Stomach (tissue), 9 donors: ENCODE results near the gene ABCA13. TPM values are rescaled to one million over a fixed set of nuclear protein-coding genes. Genes with fewer than 3 reads are reported as not detected.

Source experiments
- DNase-seq, 2 donors: peaks; one replicate each; pipeline versions ENCODE4 v3.0.0 to v3.0.0-alpha.2; 2013 to 2019
- H3K27ac ChIP-seq, 5 donors: fragments of 200-600 bp in 4 of 5; sonication (generic) in 4 of 5; one replicate each; pipeline ENCODE4 v1.5.1; 2013 to 2019; ENCODE audit warnings: mild to moderate bottlenecking in 1 of 5, moderate library complexity in 1 of 5
- H3K27me3 ChIP-seq, 3 donors: fragments of 200-600 bp; sonication (generic); one replicate each; pipeline ENCODE4 v1.5.1; 2017 to 2019; ENCODE audit warnings: mixed run types in 1 of 3
- H3K36me3 ChIP-seq, 4 donors: fragments of 200-600 bp; sonication (generic); 1 replicate in 3 of 4; 2 replicates in 1 of 4; pipeline ENCODE4 v1.5.1; 2016 to 2019
- H3K4me1 ChIP-seq, 4 donors: fragments of 200-600 bp; sonication (generic); one replicate each; pipeline ENCODE4 v1.5.1; 2016 to 2019
- H3K4me3 ChIP-seq, 4 donors: fragments of 200-600 bp; sonication (generic) in 3 of 4; one replicate each; pipeline ENCODE4 v1.5.1; 2016 to 2019; ENCODE audit warnings: mild to moderate bottlenecking in 1 of 4
- H3K9me3 ChIP-seq, 4 donors: fragments of 200-600 bp; sonication (generic); one replicate each; pipeline ENCODE4 v1.5.1; 2016 to 2019
- CTCF ChIP-seq, 7 experiments: fragments of 450-650 bp in 4 of 7; fragments of 200-600 bp in 3 of 7; sonication (generic) in 3 of 7; IDR thresholded peaks; one replicate each; pipeline ENCODE4 v1.5.1; 2016 to 2019; ENCODE audit warnings: antibody characterized with exemption in 7 of 7, control low read depth in 2 of 7, mild to moderate bottlenecking in 1 of 7
- EP300 ChIP-seq: sonication (generic); formaldehyde crosslinking; IDR thresholded peaks from one replicate; pipeline ENCODE4 v1.6.1; 2017; ENCODE audit warnings: antibody characterized with exemption
- POLR2A ChIP-seq, 4 donors: fragments of 450-650 bp; IDR thresholded peaks; one replicate each; pipeline ENCODE4 v1.6.1; 2016; ENCODE audit warnings: antibody characterized with exemption in 4 of 4, control low read depth in 2 of 4, mild to moderate bottlenecking in 1 of 4, moderate library complexity in 1 of 4
- POLR2AphosphoS5 ChIP-seq, 3 donors: sonication (generic); formaldehyde crosslinking; IDR thresholded peaks; one replicate each; pipeline ENCODE4 v1.6.1; 2016; ENCODE audit warnings: antibody characterized with exemption in 3 of 3
- WGBS, 5 donors: extraction: QIAGEN DNeasy Blood & Tissue Kit in 3 of 5; methylation state at CpG; one replicate each; pipeline versions ENCODE4 v1.1.5 to v1.1.7; 2013 to 2018; 5-methylcytosine and 5-hydroxymethylcytosine counted together
- intact Hi-C: fragments of 100-400 bp; cut with DNase I; formaldehyde crosslinking; loops from one replicate; pipeline ENCODE4 v1.15.1; 2023; ENCODE audit warnings: low total_unique reads
- polyA plus RNA-seq, 3 donors: library from polyadenylated mRNA; stranded (reverse); fragments of 200-250 nt; gene quantifications; one replicate each; pipeline ENCODE4 v1.2.3, GENCODE V29; 2013
- total RNA-seq, 5 donors: library from RNA; depleted of rRNA; stranded (reverse); fragments of >200 nt; gene quantifications; one replicate each; pipeline versions ENCODE4 v1.1.0 to v1.2.3, GENCODE V29; 2014 to 2016
- donor health status: healthy with polysubstance abuse.
- donor health status: Bipolar disorder and iron deficiency.
- donor health status: healthy.

Gene ABCA13
- total and polyA plus RNA-seq, 8 donors, result under 0.01 to 0.92 (median 0.50) TPM; not detected in 5

GRCh38 chr7:48421357-48421756 is 250.1 kb downstream of the ABCA13 start:
- Histone ChIP-seq H3K9me3 (no peaks in the 10 kb centered on the region), H3K4me3 (no peak overlapping the region), H3K27ac (no peak overlapping the region), H3K4me1 (no peaks in the 10 kb centered on the region), H3K27me3 (no peaks in the 10 kb centered on the region), H3K36me3 (no peaks in the 10 kb centered on the region)
- intact Hi-C loops, result no loop called here
- TF ChIP-seq CTCF (IDR thresholded peaks at IDR 0.05), result no peak
- no peak for TF ChIP-seq POLR2AphosphoS5 (IDR thresholded peaks at IDR 0.05)
- no peak for TF ChIP-seq POLR2A (IDR thresholded peaks at IDR 0.05)
- no peak for TF ChIP-seq EP300
- no peak for DNase-seq
- WGBS, 5 donors, result 90 to 100% (median 94%) methylated on average over 1 of the region's 1 CpG

GRCh38 chr7:48424731-48425130 is 253.5 kb downstream of the ABCA13 start:
- 27 to 61% (median 53%) methylated on average over 3 of the region's 3 CpGs for WGBS, 5 donors
- no peaks in the 10 kb centered on the region for H3K9me3 ChIP-seq
- intact Hi-C loops, result no loop called here
- H3K4me3 ChIP-seq, result no peak overlapping the region
- no peaks in the 10 kb centered on the region for H3K4me1 ChIP-seq
- TF ChIP-seq CTCF (IDR thresholded peaks at IDR 0.05) (no peak), POLR2AphosphoS5 (IDR thresholded peaks at IDR 0.05) (no peak), EP300 (no peak), POLR2A (IDR thresholded peaks at IDR 0.05) (no peak)
- no peak overlapping the region for H3K27ac ChIP-seq
- H3K27me3 ChIP-seq, result no peaks in the 10 kb centered on the region
- no peaks in the 10 kb centered on the region for H3K36me3 ChIP-seq
- DNase-seq, result peak in 1 of 2 donors; percentile 21

- Histone ChIP-seq H3K36me3 (no peaks in the 10 kb centered on the region), H3K4me3 (no peak overlapping the region), H3K4me1 (no peaks in the 10 kb centered on the region), H3K9me3 (no peaks in the 10 kb centered on the region), H3K27me3 (no peaks in the 10 kb centered on the region), H3K27ac (no peak overlapping the region)
- WGBS, 5 donors, result 63 to 82% (median 78%) methylated on average over 6 of the region's 6 CpGs
- DNase-seq, result no peak
- intact Hi-C loops, result no loop called here
- TF ChIP-seq CTCF (IDR thresholded peaks at IDR 0.05) (no peak), POLR2AphosphoS5 (IDR thresholded peaks at IDR 0.05) (no peak), POLR2A (IDR thresholded peaks at IDR 0.05) (no peak), EP300 (no peak)
These were observed 255.2 kb downstream of the ABCA13 start for GRCh38 chr7:48426331-48426965.

- Histone ChIP-seq H3K4me1 (no peaks in the 10 kb centered on the region), H3K4me3 (no peak overlapping the region), H3K27ac (no peak overlapping the region), H3K36me3 (no peaks in the 10 kb centered on the region), H3K27me3 (no peaks in the 10 kb centered on the region), H3K9me3 (no peaks in the 10 kb centered on the region)
- 59 to 73% (median 68%) methylated on average over 5 of the region's 5 CpGs for WGBS, 5 donors
- intact Hi-C loops, result no loop called here
- no peak for TF ChIP-seq POLR2AphosphoS5 (IDR thresholded peaks at IDR 0.05)
- TF ChIP-seq EP300, result no peak
- no peak for TF ChIP-seq POLR2A (IDR thresholded peaks at IDR 0.05)
- no peak for TF ChIP-seq CTCF (IDR thresholded peaks at IDR 0.05)
- no peak for DNase-seq
These were observed 255.8 kb downstream of the ABCA13 start for GRCh38 chr7:48426966-48427555.
